Rectal smooth muscle tissue (tissue), 1 donor: ENCODE data around the gene PIK3CD.

Experiments
- H3K27ac ChIP-seq: one replicate; pipeline ENCODE4 v1.7.0; 2013; ENCODE audit warnings: low read depth, low read length, inconsistent platforms
- H3K27me3 ChIP-seq: one replicate; pipeline ENCODE4 v1.7.0; 2013; ENCODE audit warnings: low read length; ENCODE audit not compliant: control insufficient read depth, insufficient read depth
- H3K36me3 ChIP-seq: one replicate; pipeline ENCODE4 v1.7.0; 2013; ENCODE audit warnings: low read length; ENCODE audit not compliant: control insufficient read depth, insufficient read depth
- H3K4me1 ChIP-seq: one replicate; pipeline ENCODE4 v1.7.0; 2013; ENCODE audit warnings: low read length; ENCODE audit not compliant: control insufficient read depth, insufficient read depth
- H3K4me3 ChIP-seq: one replicate; pipeline ENCODE4 v1.7.0; 2013; ENCODE audit warnings: low read length
- H3K9ac ChIP-seq: one replicate; pipeline ENCODE4 v1.7.0; 2013; ENCODE audit warnings: low read length

Gene PIK3CD

GRCh38 chr1:9689011-9689706, 37.6 kb downstream of the PIK3CD start:
- Histone ChIP-seq H3K9ac (no peak overlapping the region), H3K27ac (no peak overlapping the region), H3K4me3 (peak overlapping the region; percentile 70), H3K27me3 (no peaks in the 10 kb centered on the region), H3K4me1 (peaks cover 6% of the 10 kb centered on the region), H3K36me3 (no peaks in the 10 kb centered on the region)

- Histone ChIP-seq H3K4me1 (peaks cover 6% of the 10 kb centered on the region), H3K9ac (no peak overlapping the region), H3K27ac (no peak overlapping the region), H3K36me3 (no peaks in the 10 kb centered on the region), H3K4me3 (peak overlapping the region; percentile 47), H3K27me3 (no peaks in the 10 kb centered on the region)
Measured at GRCh38 chr1:9689971-9690381, 38.4 kb downstream of the PIK3CD start.

GRCh38 chr1:9690440-9691107, 39.0 kb downstream of the PIK3CD start:
- Histone ChIP-seq H3K9ac (no peak overlapping the region), H3K4me3 (peak overlapping the region; percentile 47), H3K27me3 (no peaks in the 10 kb centered on the region), H3K27ac (no peak overlapping the region), H3K4me1 (peaks cover 6% of the 10 kb centered on the region), H3K36me3 (no peaks in the 10 kb centered on the region)

DNA sequence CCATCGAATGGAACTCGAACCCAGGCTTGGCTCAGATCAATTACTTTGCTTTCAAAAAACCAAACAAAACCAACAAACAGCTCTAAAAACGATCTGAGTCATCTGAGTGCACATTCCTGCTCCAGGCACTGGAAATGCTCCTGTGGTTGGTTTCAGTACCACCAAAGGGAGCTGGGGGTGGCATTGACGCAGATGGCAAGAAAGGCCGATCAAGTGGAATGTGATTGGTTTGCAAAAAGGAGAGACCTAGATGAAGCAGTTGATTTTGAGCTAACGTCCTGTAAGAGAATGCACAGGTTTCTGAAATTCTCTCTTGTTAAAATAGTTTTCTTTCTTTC, 39.5 kb downstream of the PIK3CD start:
- H3K4me1 ChIP-seq: peaks cover 6% of the 10 kb centered on the region
- no peaks in the 10 kb centered on the region for H3K27me3 ChIP-seq
- no peak overlapping the region for H3K4me3 ChIP-seq
- H3K9ac ChIP-seq: no peak overlapping the region
- H3K36me3 ChIP-seq: no peaks in the 10 kb centered on the region
- H3K27ac ChIP-seq: no peak overlapping the region

DNA sequence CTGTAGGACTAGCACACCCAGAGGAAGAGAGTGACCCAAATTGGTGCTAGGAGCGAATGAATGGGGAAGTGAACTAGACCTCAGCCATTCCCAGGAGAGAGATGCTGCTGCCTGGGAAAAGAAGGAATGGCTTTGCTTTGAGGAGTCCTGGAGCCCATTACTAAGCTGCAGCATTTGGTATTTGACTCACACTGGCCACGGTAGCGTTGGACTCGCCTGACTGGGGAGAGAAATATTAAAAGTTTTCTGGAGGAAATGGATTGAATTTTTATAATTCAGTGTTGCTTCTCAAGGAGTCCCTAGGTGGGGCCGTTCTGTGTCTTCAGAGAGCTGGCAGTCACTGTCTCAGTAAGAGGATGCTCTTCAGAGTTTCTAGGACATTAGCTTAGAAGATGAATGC, 40.2 kb downstream of the PIK3CD start:
- Histone ChIP-seq H3K36me3 (no peaks in the 10 kb centered on the region), H3K27me3 (no peaks in the 10 kb centered on the region), H3K4me1 (peaks cover 6% of the 10 kb centered on the region), H3K27ac (no peak overlapping the region), H3K4me3 (no peak overlapping the region), H3K9ac (no peak overlapping the region)

GRCh38 chr1:9696793-9697192, 45.3 kb downstream of the PIK3CD start:
- Histone ChIP-seq H3K27me3 (no peaks in the 10 kb centered on the region), H3K27ac (no peak overlapping the region), H3K9ac (no peak overlapping the region), H3K4me1 (no peaks in the 10 kb centered on the region), H3K4me3 (no peak overlapping the region), H3K36me3 (no peaks in the 10 kb centered on the region)

DNA sequence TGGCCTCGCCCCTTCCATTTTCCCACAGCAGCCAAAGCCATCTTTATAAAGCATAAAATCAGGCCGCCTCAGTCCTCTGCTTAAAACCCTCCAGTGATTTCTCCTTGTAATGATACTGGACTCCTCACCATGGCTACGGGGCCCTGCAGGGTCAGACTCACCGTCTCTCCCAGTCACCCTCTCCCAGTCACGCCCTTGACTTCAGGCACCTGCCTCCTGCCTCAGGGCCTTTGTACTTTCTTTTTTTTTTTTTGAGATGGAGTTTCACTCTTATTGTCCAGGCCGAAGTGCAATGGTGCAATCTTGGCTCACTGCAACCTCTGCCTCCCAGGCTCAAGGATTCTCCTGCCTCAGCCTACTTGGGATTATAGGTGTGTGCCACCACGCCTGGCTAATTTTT, 47.8 kb downstream of the PIK3CD start:
- Histone ChIP-seq H3K9ac (no peak overlapping the region), H3K27ac (no peak overlapping the region), H3K36me3 (no peaks in the 10 kb centered on the region), H3K27me3 (no peaks in the 10 kb centered on the region), H3K4me3 (no peak overlapping the region), H3K4me1 (no peaks in the 10 kb centered on the region)

DNA sequence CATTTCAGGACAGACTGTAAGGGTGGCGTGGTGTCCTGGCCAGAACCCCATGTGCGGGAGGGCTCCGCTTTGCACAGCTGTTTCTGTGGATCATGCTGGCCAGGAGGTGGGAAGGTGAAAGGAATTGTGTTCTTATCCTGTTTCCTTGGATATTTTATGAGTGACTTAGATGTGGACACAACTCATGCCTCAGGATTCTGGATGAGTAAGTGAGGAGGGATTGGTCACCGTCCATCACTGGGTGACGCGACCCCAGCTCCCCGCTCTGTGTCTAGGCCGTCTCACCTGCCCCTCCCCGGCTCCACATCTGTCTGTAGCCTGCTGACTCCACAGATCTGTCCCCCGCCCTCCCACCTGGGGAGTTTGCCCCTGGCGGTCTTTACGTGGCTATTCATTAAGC, 48.8 kb downstream of the PIK3CD start:
- H3K36me3 ChIP-seq: no peaks in the 10 kb centered on the region
- H3K4me1 ChIP-seq: no peaks in the 10 kb centered on the region
- H3K27ac ChIP-seq: no peak overlapping the region
- no peak overlapping the region for H3K9ac ChIP-seq
- no peak overlapping the region for H3K4me3 ChIP-seq
- no peaks in the 10 kb centered on the region for H3K27me3 ChIP-seq

DNA sequence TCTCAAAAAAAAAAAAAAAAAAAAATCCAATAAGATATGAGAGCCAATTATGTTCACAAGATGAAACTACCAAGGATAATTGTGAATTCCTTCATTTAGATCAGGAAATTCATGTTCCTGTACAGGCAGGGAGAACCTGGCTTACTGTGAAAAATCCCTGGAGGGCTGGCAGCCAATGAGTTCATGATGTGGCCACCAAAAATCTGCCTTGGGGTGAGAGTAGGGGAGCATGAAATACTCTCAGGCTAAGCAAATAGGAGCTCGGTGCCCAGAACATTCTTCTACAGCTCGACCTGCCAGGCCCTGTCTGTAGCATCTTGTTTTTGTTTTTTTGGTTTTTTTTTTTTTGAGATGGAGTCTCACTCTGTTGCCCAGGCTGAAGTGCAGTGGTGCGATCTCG, 50.1 kb downstream of the PIK3CD start:
- Histone ChIP-seq H3K4me1 (no peaks in the 10 kb centered on the region), H3K27ac (no peak overlapping the region), H3K27me3 (no peaks in the 10 kb centered on the region), H3K9ac (no peak overlapping the region), H3K4me3 (no peak overlapping the region), H3K36me3 (no peaks in the 10 kb centered on the region)

DNA sequence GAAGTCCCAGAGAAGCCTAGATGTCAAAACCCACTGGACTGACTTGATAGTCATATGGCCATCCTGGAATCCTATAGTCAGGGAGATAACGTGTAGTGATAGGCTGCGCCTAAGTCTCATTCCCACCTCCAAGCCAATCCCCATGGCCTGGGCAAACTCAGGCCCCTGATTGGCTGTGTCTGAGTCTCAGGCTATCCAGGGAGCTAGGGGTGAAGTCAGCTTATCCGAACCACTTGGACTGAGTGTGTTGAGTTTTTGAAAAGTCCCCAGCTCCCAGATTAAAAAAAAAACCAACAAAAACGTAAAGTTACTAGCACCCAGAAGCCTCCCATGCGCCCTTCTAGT, 51.6 kb downstream of the PIK3CD start:
- Histone ChIP-seq H3K27me3 (no peaks in the 10 kb centered on the region), H3K4me3 (no peak overlapping the region), H3K9ac (no peak overlapping the region), H3K27ac (no peak overlapping the region), H3K4me1 (no peaks in the 10 kb centered on the region), H3K36me3 (no peaks in the 10 kb centered on the region)

GRCh38 chr1:9703681-9704080, 52.1 kb downstream of the PIK3CD start:
- no peak overlapping the region for H3K4me3 ChIP-seq
- no peak overlapping the region for H3K27ac ChIP-seq
- H3K9ac ChIP-seq: no peak overlapping the region
- no peaks in the 10 kb centered on the region for H3K27me3 ChIP-seq
- no peaks in the 10 kb centered on the region for H3K36me3 ChIP-seq
- H3K4me1 ChIP-seq: no peaks in the 10 kb centered on the region

DNA sequence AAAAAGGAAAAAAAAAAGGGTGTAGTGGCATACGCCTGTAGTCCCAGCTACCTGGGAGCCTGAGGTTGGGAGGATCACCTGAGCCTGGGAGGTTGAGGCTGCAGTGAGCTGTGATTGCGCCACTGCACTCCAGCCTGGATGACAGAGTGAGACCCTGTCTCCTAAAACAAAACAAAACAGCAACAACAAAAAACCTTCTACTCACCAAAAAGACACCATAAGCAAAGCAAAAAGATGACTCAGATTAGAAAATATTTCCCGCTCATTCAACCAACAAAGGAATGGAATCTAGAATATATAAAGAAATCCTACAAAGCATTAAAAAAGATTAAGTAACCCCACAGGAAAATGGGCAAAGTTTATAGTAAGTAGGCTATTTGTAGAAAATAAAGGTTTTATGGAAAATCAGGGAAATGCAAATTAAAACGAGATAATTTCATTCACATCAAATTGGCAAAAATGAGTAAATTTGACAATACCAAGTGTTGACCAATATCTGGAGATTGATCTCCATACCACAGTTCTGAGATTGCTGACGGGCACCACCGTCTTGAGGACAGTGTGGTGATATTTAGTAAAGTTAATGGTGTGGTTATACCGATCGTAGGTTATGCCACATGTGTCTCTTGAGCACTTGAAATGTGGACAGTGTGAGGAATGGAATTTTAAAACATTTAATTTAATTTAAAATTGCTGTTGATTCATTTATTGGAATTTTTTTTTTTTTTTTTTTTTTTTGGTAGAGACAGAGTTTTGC, 54.0 kb downstream of the PIK3CD start:
- Histone ChIP-seq H3K4me3 (no peak overlapping the region), H3K27me3 (no peaks in the 10 kb centered on the region), H3K4me1 (no peaks in the 10 kb centered on the region), H3K27ac (no peak overlapping the region), H3K9ac (no peak overlapping the region), H3K36me3 (no peaks in the 10 kb centered on the region)

- Histone ChIP-seq H3K4me1 (no peaks in the 10 kb centered on the region), H3K4me3 (no peak overlapping the region), H3K9ac (no peak overlapping the region), H3K27ac (no peak overlapping the region), H3K27me3 (no peaks in the 10 kb centered on the region), H3K36me3 (no peaks in the 10 kb centered on the region)
Measured at GRCh38 chr1:9706178-9706577, 54.6 kb downstream of the PIK3CD start.
